Measurements from ENCODE around the gene CAND1. TPM values are rescaled to one million over a fixed set of nuclear protein-coding genes. Genes with fewer than 3 reads are reported as not detected.

CAND1 gene
- total RNA-seq, 1 experiment from 2014 or later, result 190 TPM

DNA sequence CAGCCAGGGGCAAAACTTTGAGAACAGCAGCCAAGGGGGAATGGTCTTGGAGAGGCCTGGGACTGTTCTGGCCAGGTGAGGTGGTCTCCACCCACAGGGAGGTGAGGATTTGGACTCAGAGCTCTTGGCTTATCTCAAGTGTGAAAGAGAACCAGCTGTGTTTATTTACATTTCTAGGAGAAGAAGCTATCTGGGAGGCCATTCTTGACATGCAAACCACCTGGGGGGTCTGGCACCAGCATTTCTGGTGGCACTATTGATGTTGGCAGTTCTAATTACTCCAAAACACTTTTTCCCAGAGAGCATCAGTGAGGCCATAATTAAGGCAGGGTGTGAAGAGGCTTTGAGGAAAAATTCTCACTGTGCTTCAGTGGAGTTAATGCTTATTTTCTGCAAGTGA is 95.1 kb downstream of the CAND1 start:
- no peaks in the 10 kb centered on the region for H3K27me3 ChIP-seq (ENCODE audit: control insufficient read depth, insufficient read depth, low read length)
- no peak overlapping the region for H3K4me3 ChIP-seq (ENCODE audit: low read depth in 2 of 2, low read length in 2 of 2)
- no peak overlapping the region for H3K27ac ChIP-seq (ENCODE audit: low read length)
- intact Hi-C loops (cut with micrococcal nuclease; ENCODE audit: unreplicated experiment), result no loop called here
- POLR2A ChIA-PET, result no interaction called here
- in situ Hi-C loops (cut with HindIII; ENCODE audit: low pct_unique_long_range_greater_than_20kb, low sequenced_read_pairs), result no loop called here
- TF ChIP-seq CTCF (IDR thresholded peaks at IDR 0.05) (no peak), POLR2AphosphoS5 (IDR thresholded peaks at IDR 0.05; ENCODE audit: low read depth, low read length) (no peak), TCF7L2 (IDR thresholded peaks at IDR 0.05; ENCODE audit: low read depth, low read length) (no peak), SIN3A (IDR thresholded peaks at IDR 0.05; ENCODE audit: borderline replicate concordance, insufficient read depth, low read depth, low read length) (no peak), REST (IDR thresholded peaks at IDR 0.05; ENCODE audit: insufficient read depth in 1 of 2, low read depth in 2 of 2, low read length in 1 of 2) (no peak)
- DNase-seq (ENCODE audit: low read depth, low spot score), result no peak
- no peaks in the 10 kb centered on the region for H3K4me1 ChIP-seq (ENCODE audit: control insufficient read depth, insufficient read depth, low read length)
- no peaks in the 10 kb centered on the region for H3K36me3 ChIP-seq (ENCODE audit: control insufficient read depth, insufficient read depth, low read length)
- CTCF ChIA-PET, result no interaction called here
- ATAC-seq, result no peak
- no TSS peak for BruUV-seq (replicated peaks)
- H3K9me3 ChIP-seq (ENCODE audit: control insufficient read depth, insufficient read depth, low read depth, low read length), result no peaks in the 10 kb centered on the region

- ChIA-PET POLR2A (no interaction called here), CTCF (no interaction called here)
- intact Hi-C loops (cut with micrococcal nuclease; ENCODE audit: unreplicated experiment) (no loop called here), in situ Hi-C loops (cut with HindIII; ENCODE audit: low pct_unique_long_range_greater_than_20kb, low sequenced_read_pairs) (no loop called here)
- ATAC-seq, result no peak
- H3K27ac ChIP-seq (ENCODE audit: low read length), result no peak overlapping the region
- no peaks in the 10 kb centered on the region for H3K36me3 ChIP-seq (ENCODE audit: control insufficient read depth, insufficient read depth, low read length)
- no peaks in the 10 kb centered on the region for H3K9me3 ChIP-seq (ENCODE audit: control insufficient read depth, insufficient read depth, low read depth, low read length)
- no peak overlapping the region for H3K4me3 ChIP-seq (ENCODE audit: low read depth in 2 of 2, low read length in 2 of 2)
- no peak for DNase-seq (ENCODE audit: low read depth, low spot score)
- BruUV-seq (replicated peaks), result no TSS peak
- H3K4me1 ChIP-seq (ENCODE audit: control insufficient read depth, insufficient read depth, low read length), result no peaks in the 10 kb centered on the region
- no peaks in the 10 kb centered on the region for H3K27me3 ChIP-seq (ENCODE audit: control insufficient read depth, insufficient read depth, low read length)
- TF ChIP-seq REST (IDR thresholded peaks at IDR 0.05; ENCODE audit: insufficient read depth in 1 of 2, low read depth in 2 of 2, low read length in 1 of 2) (no peak), CTCF (IDR thresholded peaks at IDR 0.05) (no peak), SIN3A (IDR thresholded peaks at IDR 0.05; ENCODE audit: borderline replicate concordance, insufficient read depth, low read depth, low read length) (no peak), POLR2AphosphoS5 (IDR thresholded peaks at IDR 0.05; ENCODE audit: low read depth, low read length) (no peak), TCF7L2 (IDR thresholded peaks at IDR 0.05; ENCODE audit: low read depth, low read length) (no peak)
Measured at GRCh38 chr12:67365131-67365530, 96.0 kb downstream of the CAND1 start.
